HL-60 (cell line): ENCODE measurements around the gene NUDT2.

Experiments used
- DNase-seq, 2 experiments: peaks; one replicate each; pipeline ENCODE4 v3.0.0-alpha.2; 2010 to 2020; ENCODE audit warnings: low read depth in 1 of 2, low spot score in 1 of 2
- H3K27ac ChIP-seq: fragments of 250-450 bp; sonication (Bioruptor Pico); replicated peaks from 2 replicates; pipeline ENCODE4 v1.5.1; 2020; ENCODE audit warnings: mild to moderate bottlenecking, moderate library complexity
- H3K27me3 ChIP-seq: fragments of 250-450 bp; sonication (Bioruptor Pico); 2 replicates; pipeline ENCODE4 v1.5.1; 2021; ENCODE audit warnings: mild to moderate bottlenecking, moderate library complexity; ENCODE audit not compliant: insufficient read depth, poor library complexity, severe bottlenecking
- H3K4me3 ChIP-seq: replicated peaks from 2 replicates; pipeline ENCODE4 v1.5.1; 2011; ENCODE audit warnings: mild to moderate bottlenecking, control low read depth, low read length; ENCODE audit not compliant: insufficient read depth
- GABPA ChIP-seq: IDR thresholded peaks from 2 replicates; pipeline ENCODE4 v1.6.1; 2012; ENCODE audit warnings: low read depth
- POLR2AphosphoS5 ChIP-seq: IDR thresholded peaks from 2 replicates; pipeline ENCODE4 v1.6.1; 2012; ENCODE audit warnings: low read depth
- SPI1 ChIP-seq: IDR thresholded peaks from 2 replicates; pipeline ENCODE4 v1.6.1; 2012; ENCODE audit warnings: low read depth, mild to moderate bottlenecking, borderline replicate concordance
- TF ChIP-seq, protein P1 (sequence below): IDR thresholded peaks from 2 replicates; pipeline ENCODE4 v1.6.1; 2012; ENCODE audit warnings: low read depth; ENCODE audit not compliant: insufficient replicate concordance
- TF ChIP-seq, protein P2 (sequence below): IDR thresholded peaks from one replicate; pipeline ENCODE4 v1.5.1; 2011; ENCODE audit warnings: low read length, control low read depth, inconsistent platforms; ENCODE audit not compliant: insufficient read depth

The NUDT2 gene

DNA sequence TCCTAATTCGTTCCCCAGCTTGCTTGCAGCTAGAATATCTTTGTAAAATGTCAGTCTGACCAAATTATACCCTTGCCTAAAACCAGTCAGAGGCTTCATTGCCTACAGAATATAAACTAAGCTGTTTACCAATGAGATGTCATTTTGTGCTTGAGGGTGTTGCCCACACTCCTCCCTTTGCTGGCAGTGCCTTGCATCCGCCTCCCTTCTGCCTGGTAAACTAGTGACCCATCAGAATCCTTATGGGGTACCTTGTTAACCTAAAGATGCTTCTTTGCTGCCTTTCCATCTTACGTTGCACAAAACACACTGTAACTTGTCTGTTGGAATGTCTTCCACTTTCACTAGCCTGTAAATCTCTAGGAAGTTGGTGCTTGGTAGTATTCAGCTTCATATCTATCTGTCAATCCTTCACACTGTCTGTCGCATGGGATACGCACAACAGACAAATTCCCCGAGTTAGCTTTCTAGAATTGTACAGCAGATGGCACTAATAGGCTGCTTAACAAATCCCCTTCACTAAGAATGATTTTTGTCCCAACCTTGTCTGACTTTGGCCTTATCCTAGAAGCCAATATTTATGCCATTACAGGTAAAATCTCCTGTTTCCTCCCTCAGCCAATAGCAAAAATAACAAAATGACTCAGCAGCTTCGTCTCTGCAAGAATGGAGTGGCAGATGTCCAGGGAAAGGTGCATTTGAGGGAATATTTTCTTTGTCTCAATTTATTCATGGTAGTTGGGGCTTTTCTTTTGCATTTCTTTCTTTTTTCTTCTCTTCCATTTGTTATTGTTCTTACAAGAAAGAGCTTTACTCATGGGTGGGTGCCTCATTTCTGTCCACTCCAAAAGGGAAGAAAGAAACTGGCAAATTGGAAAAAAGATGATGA lies 3.0 kb downstream of the NUDT2 start:
- peak in 1 of 2 experiments; percentile 20 for DNase-seq
- no peaks in the 10 kb centered on the region for H3K27me3 ChIP-seq
- H3K4me3 ChIP-seq: no peak overlapping the region
- TF ChIP-seq, protein P1, sequence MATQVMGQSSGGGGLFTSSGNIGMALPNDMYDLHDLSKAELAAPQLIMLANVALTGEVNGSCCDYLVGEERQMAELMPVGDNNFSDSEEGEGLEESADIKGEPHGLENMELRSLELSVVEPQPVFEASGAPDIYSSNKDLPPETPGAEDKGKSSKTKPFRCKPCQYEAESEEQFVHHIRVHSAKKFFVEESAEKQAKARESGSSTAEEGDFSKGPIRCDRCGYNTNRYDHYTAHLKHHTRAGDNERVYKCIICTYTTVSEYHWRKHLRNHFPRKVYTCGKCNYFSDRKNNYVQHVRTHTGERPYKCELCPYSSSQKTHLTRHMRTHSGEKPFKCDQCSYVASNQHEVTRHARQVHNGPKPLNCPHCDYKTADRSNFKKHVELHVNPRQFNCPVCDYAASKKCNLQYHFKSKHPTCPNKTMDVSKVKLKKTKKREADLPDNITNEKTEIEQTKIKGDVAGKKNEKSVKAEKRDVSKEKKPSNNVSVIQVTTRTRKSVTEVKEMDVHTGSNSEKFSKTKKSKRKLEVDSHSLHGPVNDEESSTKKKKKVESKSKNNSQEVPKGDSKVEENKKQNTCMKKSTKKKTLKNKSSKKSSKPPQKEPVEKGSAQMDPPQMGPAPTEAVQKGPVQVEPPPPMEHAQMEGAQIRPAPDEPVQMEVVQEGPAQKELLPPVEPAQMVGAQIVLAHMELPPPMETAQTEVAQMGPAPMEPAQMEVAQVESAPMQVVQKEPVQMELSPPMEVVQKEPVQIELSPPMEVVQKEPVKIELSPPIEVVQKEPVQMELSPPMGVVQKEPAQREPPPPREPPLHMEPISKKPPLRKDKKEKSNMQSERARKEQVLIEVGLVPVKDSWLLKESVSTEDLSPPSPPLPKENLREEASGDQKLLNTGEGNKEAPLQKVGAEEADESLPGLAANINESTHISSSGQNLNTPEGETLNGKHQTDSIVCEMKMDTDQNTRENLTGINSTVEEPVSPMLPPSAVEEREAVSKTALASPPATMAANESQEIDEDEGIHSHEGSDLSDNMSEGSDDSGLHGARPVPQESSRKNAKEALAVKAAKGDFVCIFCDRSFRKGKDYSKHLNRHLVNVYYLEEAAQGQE: no peak
- TF ChIP-seq SPI1 (no peak), POLR2AphosphoS5 (no peak), GABPA (no peak)
- TF ChIP-seq, protein P2, sequence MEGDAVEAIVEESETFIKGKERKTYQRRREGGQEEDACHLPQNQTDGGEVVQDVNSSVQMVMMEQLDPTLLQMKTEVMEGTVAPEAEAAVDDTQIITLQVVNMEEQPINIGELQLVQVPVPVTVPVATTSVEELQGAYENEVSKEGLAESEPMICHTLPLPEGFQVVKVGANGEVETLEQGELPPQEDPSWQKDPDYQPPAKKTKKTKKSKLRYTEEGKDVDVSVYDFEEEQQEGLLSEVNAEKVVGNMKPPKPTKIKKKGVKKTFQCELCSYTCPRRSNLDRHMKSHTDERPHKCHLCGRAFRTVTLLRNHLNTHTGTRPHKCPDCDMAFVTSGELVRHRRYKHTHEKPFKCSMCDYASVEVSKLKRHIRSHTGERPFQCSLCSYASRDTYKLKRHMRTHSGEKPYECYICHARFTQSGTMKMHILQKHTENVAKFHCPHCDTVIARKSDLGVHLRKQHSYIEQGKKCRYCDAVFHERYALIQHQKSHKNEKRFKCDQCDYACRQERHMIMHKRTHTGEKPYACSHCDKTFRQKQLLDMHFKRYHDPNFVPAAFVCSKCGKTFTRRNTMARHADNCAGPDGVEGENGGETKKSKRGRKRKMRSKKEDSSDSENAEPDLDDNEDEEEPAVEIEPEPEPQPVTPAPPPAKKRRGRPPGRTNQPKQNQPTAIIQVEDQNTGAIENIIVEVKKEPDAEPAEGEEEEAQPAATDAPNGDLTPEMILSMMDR: no peak
- no peak overlapping the region for H3K27ac ChIP-seq

DNA sequence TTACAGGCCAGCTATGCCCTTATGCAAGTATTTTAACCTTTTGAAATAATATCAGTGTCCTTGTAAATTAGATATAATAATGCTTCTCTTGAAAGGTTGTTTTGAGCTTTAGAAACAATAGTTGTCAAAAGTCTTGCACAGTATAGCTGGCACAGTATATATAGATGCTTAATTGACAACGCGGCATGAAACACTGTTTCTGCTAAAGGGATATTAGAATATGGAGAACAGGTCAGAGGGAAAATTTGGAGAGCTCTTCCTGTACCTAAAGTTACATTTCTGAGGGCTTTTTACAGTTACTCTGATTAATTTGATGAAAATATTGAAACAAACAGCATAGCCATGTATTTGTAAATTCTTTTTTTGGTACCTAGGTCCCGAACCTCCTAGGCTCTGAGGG lies 4.5 kb downstream of the NUDT2 start:
- Histone ChIP-seq H3K27me3 (no peaks in the 10 kb centered on the region), H3K4me3 (no peak overlapping the region), H3K27ac (no peak overlapping the region)
- TF ChIP-seq, protein P1: no peak
- TF ChIP-seq, protein P2: no peak
- TF ChIP-seq SPI1: no peak
- TF ChIP-seq POLR2AphosphoS5: no peak
- no peak for TF ChIP-seq GABPA
- DNase-seq: no peak

DNA sequence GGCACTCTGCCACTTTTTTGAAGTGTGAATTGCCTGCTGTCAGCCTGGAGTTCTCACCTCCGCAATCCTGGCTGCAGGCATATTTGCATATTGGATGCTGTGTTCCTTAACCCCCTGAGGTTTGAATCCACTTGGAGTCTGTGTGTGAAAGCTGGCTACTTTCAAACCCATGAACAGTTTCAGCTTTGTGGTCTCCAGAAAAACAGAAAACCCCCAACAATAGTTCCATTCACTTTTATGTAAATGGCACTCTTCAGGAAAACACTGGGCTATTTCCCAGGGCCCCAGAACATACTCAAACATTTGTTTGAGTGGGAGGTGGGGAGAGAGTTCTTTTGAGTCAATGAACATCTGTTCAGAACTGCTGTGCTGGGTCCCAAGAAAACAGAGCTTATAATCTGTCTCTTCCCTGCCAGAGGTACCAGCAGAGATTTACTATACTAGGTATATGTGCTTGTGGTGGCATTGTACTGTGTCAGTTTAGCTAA lies 5.0 kb downstream of the NUDT2 start:
- no peaks in the 10 kb centered on the region for H3K27me3 ChIP-seq
- no peak overlapping the region for H3K4me3 ChIP-seq
- H3K27ac ChIP-seq: no peak overlapping the region
- no peak for DNase-seq
- TF ChIP-seq, protein P1: no peak
- TF ChIP-seq, protein P2: no peak
- TF ChIP-seq SPI1 (no peak), GABPA (no peak), POLR2AphosphoS5 (no peak)
